DOHH2 (cell line): Measurements from ENCODE around the gene DHX29.
A peak's percentile ranks its signal among the peaks of the same experiment; 100 is the strongest.

Experiments
- EZH2phosphoT487 ChIP-seq: fragments of 200-600 bp; sonication (generic); IDR thresholded peaks from 2 replicates; pipeline ENCODE4 v1.6.1; 2017; ENCODE audit warnings: borderline replicate concordance, mild to moderate bottlenecking, antibody characterized with exemption, low read length, moderate library complexity, mixed read lengths
- TF ChIP-seq, protein P1 (sequence below): fragments of 200-600 bp; sonication (generic); IDR thresholded peaks from one replicate; pipeline ENCODE4 v1.5.1; 2014; ENCODE audit warnings: antibody characterized with exemption, mild to moderate bottlenecking, low read depth, low read length; ENCODE audit not compliant: poor library complexity, severe bottlenecking

DNA sequence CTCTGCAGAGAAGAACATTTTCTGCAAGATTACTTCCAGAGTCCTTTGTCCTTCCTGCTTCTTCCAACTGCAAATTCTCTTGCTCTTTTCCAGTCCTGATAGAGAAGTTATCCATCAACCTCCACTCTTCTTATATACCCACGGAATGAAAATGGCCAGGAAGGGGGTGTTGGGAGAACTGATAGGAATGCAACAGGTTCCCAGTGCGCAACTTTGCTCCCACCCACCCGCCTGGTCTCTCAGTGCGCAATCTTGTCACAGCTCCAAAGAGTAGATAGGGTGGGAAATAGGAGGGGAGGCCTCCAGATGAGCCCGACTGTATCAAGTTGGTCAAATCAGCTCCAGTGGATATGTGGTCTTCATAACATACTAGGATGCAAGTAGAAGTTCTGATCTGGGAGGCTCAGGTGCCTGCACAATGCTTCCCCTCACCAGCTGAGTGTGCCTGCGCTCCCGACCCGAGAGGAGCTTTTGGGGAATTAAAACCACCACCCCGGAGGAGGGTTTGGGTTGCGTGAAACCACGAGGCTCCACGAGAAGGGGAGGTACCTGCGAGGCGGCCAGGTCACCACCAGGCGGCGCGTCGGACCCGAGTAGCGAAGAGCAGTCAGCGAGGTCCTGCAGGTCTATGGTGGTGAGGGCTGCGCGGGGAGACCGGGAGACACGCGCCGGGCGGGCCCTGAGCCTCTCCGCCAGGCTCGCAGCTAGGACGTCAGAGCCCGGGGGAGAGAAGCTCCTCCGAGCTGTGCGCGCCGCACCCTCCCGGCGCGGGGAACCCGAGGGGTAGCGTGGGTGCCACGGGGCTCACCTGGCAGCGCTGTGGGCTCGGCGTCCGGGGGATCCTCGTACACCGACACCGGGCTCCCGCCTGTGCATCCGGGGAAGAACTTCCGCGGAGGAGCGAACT lies 81.2 kb downstream of the DHX29 start:
- TF ChIP-seq, protein P1, sequence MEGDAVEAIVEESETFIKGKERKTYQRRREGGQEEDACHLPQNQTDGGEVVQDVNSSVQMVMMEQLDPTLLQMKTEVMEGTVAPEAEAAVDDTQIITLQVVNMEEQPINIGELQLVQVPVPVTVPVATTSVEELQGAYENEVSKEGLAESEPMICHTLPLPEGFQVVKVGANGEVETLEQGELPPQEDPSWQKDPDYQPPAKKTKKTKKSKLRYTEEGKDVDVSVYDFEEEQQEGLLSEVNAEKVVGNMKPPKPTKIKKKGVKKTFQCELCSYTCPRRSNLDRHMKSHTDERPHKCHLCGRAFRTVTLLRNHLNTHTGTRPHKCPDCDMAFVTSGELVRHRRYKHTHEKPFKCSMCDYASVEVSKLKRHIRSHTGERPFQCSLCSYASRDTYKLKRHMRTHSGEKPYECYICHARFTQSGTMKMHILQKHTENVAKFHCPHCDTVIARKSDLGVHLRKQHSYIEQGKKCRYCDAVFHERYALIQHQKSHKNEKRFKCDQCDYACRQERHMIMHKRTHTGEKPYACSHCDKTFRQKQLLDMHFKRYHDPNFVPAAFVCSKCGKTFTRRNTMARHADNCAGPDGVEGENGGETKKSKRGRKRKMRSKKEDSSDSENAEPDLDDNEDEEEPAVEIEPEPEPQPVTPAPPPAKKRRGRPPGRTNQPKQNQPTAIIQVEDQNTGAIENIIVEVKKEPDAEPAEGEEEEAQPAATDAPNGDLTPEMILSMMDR = peak; percentile 90
- no peak for TF ChIP-seq EZH2phosphoT487
